ENCODE results near the gene CDK14. TPM values are rescaled to one million over a fixed set of nuclear protein-coding genes. Genes with fewer than 3 reads are reported as not detected.
A peak's percentile ranks its signal among the peaks of the same experiment; 100 is the strongest.

CDK14 gene
- total RNA-seq, 1 donor = 44.8 TPM

DNA sequence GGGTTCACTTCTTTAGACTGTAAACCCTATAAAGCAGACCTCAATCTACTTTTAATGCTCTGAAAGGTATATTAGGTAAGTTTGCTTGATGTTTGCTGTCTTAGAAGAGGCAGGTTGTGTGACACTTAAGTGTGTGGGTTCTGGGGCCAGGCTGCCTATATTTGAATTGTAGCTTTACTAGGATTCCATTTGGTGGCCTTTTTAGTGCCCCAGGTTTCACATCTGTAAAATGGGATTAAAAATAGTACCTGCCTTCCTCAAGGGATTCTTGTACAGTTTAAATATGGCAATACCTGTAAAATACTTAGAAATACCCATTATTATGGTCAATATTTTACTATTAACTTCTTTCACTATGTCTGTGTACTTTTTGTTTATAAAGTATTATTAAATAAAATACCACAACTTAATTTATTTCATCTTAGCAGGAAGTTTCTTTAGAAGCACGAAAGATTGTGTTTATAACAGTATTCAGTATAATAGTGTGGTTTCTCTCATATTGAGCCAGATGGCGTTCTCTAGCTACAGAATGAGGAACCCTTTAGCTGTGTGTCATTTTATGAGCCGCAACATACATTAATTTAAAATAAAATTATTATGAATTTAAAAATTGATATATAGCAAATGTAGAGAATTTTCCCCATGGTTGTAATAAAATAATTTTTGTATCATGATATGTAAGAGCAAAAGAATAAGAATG is 94.2 kb downstream of the CDK14 start:
- no peak overlapping the region for H3K4me3 ChIP-seq (ENCODE audit: low read depth, low read length)
- TF ChIP-seq, protein P1, sequence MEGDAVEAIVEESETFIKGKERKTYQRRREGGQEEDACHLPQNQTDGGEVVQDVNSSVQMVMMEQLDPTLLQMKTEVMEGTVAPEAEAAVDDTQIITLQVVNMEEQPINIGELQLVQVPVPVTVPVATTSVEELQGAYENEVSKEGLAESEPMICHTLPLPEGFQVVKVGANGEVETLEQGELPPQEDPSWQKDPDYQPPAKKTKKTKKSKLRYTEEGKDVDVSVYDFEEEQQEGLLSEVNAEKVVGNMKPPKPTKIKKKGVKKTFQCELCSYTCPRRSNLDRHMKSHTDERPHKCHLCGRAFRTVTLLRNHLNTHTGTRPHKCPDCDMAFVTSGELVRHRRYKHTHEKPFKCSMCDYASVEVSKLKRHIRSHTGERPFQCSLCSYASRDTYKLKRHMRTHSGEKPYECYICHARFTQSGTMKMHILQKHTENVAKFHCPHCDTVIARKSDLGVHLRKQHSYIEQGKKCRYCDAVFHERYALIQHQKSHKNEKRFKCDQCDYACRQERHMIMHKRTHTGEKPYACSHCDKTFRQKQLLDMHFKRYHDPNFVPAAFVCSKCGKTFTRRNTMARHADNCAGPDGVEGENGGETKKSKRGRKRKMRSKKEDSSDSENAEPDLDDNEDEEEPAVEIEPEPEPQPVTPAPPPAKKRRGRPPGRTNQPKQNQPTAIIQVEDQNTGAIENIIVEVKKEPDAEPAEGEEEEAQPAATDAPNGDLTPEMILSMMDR (IDR thresholded peaks at IDR 0.05; ENCODE audit: insufficient read depth, low read length) = no peak
- no peak for DNase-seq (ENCODE audit: low read depth)

DNA sequence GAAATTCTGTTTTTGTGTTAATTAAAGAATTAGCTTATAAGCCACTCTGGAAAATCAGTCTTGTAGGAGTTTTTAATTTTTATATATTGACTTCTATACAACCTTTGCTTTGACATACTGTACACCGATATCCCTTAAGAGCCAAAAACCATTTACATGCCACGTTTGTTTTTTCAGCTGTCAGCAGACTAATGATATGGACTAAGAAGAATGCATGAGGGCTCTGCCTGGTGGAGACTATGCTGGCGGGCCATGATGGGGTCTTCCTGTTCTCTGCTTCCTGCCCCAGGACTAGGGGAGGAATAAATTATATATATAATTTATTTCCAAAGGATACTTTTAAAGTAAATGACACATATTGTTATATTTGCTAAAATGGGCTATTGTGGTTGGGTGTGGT is 96.3 kb downstream of the CDK14 start:
- TF ChIP-seq, protein P1 (IDR thresholded peaks at IDR 0.05; ENCODE audit: insufficient read depth, low read length) = no peak
- no peak for DNase-seq (ENCODE audit: low read depth)

DNA sequence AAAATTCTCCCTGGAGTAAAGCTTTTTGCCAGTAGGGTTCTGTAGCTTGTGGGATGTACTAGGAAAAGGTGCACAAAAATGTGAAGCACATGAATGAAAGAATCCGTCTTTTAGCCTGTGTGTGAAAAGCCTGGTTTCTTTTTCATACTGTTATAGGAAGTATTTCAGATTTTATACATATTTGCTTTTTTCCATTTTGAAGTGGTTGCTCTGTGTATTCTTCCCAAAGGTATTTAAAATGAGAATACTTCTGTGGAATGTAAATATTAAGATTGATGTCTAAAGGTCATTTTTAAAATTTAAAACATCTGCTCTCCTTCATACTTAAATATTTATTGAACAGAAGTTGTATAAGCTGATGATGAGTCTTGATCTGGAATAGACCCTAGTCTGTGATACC is 96.8 kb downstream of the CDK14 start:
- H3K4me3 ChIP-seq (ENCODE audit: low read depth, low read length) = no peak overlapping the region
- DNase-seq (ENCODE audit: low read depth) = no peak
- TF ChIP-seq, protein P1 (IDR thresholded peaks at IDR 0.05; ENCODE audit: insufficient read depth, low read length) = no peak

More for the DNA sequence above, 96.3 kb downstream of the CDK14 start:
- H3K4me3 ChIP-seq (ENCODE audit: low read depth, low read length) = no peak overlapping the region

- no peak overlapping the region for H3K4me3 ChIP-seq (ENCODE audit: low read depth, low read length)
- DNase-seq (ENCODE audit: low read depth) = no peak
- TF ChIP-seq, protein P1 (IDR thresholded peaks at IDR 0.05; ENCODE audit: insufficient read depth, low read length) = no peak
Measured at GRCh38 chr7:90693939-90694338, 97.8 kb downstream of the CDK14 start.

DNA sequence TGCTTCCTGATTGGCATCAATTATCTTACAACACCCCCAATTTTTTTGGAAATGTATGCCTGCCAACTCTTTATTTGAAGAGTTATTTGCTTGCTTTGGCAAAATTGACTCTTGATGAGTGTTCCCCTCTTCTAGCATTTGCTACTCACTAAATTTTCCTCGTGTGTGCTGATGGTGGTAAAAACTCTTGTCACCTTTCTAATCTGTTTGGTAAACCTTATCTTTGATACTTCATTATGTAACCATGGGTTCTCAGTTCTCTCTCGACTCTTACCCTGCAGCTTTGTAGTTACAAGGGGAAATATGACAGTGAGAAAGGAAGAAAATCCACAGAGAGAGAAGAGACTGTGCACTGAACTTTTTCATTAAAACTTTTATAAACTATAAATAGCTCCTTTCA is 102.5 kb downstream of the CDK14 start:
- no peak for DNase-seq (ENCODE audit: low read depth)
- H3K4me3 ChIP-seq (ENCODE audit: low read depth, low read length) = no peak overlapping the region
- TF ChIP-seq, protein P1 (IDR thresholded peaks at IDR 0.05; ENCODE audit: insufficient read depth, low read length) = no peak

GRCh38 chr7:90701021-90701420 is 104.9 kb downstream of the CDK14 start:
- H3K4me3 ChIP-seq (ENCODE audit: low read depth, low read length) = peak overlapping the region; percentile 56
- DNase-seq (ENCODE audit: low read depth) = peak; percentile 38
- TF ChIP-seq, protein P1 (IDR thresholded peaks at IDR 0.05; ENCODE audit: insufficient read depth, low read length) = no peak

GRCh38 chr7:90701771-90702170 is 105.7 kb downstream of the CDK14 start:
- H3K4me3 ChIP-seq (ENCODE audit: low read depth, low read length) = peak overlapping the region; percentile 25
- TF ChIP-seq, protein P1 (IDR thresholded peaks at IDR 0.05; ENCODE audit: insufficient read depth, low read length) = no peak
- DNase-seq (ENCODE audit: low read depth) = no peak
